Measurements from ENCODE around the gene ZNRF3.

DNA sequence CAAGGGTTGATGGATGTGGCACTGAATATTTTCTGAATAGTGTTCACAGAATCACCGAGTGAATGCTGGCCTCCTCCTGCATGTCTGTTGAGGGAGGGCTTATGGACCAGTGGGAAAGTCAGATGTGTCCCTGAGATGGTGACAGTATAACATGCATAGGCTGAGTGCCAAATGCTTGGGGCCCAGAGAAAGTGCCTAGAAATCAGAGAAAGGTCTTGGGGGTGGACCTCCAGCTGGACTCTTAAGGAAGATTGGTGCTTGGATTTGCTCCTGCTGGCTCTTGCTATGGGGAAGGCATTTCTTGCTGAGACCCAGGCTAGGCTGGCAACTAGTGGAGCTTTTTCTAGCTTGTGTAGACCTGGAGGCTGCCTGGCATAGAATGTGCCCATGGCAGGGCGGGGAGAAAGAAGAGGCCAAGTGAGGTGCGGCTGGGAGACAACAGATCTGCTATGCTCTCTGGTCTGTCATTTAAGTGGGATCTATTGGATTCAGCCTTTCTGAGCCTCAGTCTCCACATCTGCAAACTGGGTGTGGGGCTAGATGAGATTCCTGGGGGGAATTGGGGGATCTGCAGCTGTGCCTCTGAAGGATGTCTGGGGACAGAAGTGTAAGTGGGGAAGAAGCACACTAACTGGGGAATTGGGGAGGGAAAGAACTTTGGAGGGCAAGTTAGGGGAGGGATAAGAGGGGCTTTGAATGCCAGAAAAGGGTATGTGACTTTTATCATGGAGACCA, 27.4 kb downstream of the ZNRF3 start:
- TF ChIP-seq, protein P1, sequence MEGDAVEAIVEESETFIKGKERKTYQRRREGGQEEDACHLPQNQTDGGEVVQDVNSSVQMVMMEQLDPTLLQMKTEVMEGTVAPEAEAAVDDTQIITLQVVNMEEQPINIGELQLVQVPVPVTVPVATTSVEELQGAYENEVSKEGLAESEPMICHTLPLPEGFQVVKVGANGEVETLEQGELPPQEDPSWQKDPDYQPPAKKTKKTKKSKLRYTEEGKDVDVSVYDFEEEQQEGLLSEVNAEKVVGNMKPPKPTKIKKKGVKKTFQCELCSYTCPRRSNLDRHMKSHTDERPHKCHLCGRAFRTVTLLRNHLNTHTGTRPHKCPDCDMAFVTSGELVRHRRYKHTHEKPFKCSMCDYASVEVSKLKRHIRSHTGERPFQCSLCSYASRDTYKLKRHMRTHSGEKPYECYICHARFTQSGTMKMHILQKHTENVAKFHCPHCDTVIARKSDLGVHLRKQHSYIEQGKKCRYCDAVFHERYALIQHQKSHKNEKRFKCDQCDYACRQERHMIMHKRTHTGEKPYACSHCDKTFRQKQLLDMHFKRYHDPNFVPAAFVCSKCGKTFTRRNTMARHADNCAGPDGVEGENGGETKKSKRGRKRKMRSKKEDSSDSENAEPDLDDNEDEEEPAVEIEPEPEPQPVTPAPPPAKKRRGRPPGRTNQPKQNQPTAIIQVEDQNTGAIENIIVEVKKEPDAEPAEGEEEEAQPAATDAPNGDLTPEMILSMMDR (IDR thresholded peaks at IDR 0.05): no peak
- TF ChIP-seq POLR2A (IDR thresholded peaks at IDR 0.05): no peak
